ENCODE data around the gene AGTRAP.

GRCh38 chr1:11695861-11696260 lies 40.1 kb upstream of the AGTRAP start:
- TF ChIP-seq EZH2 (IDR thresholded peaks at IDR 0.05; ENCODE audit: borderline replicate concordance), result no peak
- no peak for TF ChIP-seq CTCF (IDR thresholded peaks at IDR 0.05; ENCODE audit: poor library complexity)
- no peak for TF ChIP-seq EZH2phosphoT487 (IDR thresholded peaks at IDR 0.05; ENCODE audit: low read depth, severe bottlenecking, unreplicated experiment)

Measured in hepatocyte (in vitro differentiated cells).